ENCODE measurements around the gene FRRS1L. TPM values are rescaled to one million over a fixed set of nuclear protein-coding genes. Genes with fewer than 3 reads are reported as not detected.

Gene FRRS1L
- total RNA-seq, 1 experiment from 2014 or later: 1.0 TPM

DNA sequence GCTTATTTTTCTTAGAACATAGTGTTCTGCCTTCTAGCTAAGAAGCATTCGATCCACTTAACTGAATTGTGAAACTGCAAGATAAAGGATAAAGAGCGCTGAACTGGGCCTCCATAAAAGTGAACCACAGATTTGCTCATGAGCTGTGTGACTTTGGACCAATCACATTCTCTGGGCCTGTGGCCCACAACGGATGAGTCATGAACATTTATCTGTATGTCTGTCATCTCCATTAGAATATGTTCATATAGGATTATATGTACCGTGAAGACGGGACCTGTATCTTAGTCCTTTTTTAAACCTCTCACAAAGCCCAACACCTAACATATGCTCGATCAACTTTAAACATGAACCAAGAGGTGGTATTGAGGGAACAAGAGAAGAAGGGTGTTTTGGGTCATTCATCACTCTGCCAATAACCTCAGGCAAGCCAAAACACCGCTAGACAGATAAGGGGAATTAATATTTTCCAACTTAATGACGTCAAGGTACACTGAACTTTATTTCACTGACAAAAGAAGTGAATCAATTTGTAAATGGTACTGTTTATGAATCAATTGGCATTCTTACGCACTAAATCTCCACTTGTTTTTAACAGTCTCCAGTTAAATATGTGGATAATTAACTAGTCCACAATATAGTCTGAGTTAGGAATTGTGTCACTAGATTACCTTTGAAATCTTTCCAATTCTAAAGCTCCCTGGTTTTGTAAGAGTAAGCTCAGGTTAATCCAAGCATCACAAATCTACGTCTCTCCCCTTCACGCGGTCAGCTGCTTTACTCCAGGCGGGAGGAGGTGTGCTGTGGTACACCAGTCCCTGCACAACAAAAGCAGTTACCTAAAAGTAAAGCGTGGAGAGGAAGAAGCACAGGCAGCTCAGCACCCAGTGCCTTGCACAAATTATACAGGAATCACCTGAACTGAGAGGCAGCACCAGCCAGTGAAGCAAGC, 48.9 kb downstream of the FRRS1L start (continued):
- TF ChIP-seq, protein P1, sequence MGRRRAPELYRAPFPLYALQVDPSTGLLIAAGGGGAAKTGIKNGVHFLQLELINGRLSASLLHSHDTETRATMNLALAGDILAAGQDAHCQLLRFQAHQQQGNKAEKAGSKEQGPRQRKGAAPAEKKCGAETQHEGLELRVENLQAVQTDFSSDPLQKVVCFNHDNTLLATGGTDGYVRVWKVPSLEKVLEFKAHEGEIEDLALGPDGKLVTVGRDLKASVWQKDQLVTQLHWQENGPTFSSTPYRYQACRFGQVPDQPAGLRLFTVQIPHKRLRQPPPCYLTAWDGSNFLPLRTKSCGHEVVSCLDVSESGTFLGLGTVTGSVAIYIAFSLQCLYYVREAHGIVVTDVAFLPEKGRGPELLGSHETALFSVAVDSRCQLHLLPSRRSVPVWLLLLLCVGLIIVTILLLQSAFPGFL (CRISPR knock-in tag; IDR thresholded peaks at IDR 0.05; ENCODE audit: borderline replicate concordance): no peak
- TF ChIP-seq TCF7 (CRISPR knock-in tag; IDR thresholded peaks at IDR 0.05; ENCODE audit: low read depth) (no peak), ELF4 (CRISPR knock-in tag; IDR thresholded peaks at IDR 0.05; ENCODE audit: low read depth) (no peak), OVOL2 (CRISPR knock-in tag; IDR thresholded peaks at IDR 0.05; ENCODE audit: borderline replicate concordance) (no peak)

DNA sequence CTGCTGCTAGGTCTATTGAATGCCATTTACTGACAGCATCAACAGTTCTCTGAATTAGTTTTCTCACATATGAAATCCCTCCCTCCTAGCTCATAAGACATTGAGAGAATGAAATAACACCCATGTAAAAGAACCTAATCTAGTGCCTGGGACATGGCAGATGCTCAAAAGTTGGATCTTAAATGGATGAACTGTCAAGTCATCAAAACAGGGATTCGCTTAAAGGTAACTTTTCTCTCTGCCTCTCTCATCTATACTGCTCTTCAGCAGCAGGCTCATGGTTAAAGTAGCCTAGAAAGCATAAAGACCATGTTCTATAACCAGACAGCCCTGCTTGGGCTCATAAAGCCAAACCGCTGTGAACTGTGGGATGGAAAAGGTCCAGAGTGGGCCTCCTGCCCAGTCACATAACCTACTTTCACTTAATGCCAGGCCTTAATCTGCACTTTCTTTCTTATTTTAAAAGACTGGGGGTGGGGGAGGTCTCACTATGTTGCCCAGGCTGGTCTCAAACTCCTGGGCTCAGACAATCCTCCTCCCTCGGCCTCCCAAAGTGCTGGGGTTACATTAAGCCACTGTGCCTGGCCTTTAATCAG, 51.0 kb downstream of the FRRS1L start:
- POLR2A ChIA-PET: no interaction called here
- H3K4me1 Mint-ChIP-seq: peaks cover 70% of the 10 kb centered on the region
- CTCF ChIA-PET: no interaction called here

DNA sequence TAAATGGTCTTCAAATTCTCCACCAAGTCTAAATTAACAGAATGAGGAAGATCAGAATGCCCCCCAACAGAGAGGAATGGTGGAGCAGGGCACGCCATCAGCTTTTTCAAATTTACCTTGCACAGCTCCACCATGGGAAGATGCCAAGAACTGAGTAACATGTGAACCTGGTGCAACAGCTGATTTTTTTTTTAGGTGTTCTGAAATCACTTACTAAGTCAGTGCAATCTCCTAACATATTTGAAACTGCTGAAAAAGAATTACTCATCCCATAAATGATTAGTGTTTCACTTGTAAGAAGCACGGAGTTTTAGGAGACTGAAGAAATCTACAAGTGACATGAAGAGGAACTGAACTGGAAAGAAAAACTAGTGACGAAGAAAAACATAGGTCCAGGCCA, 52.4 kb downstream of the FRRS1L start:
- no peak for ATAC-seq
- H3K4me1 Mint-ChIP-seq: peaks cover 73% of the 10 kb centered on the region
- no peak overlapping the region for H3K4me3 Mint-ChIP-seq

More for the DNA sequence above, 51.0 kb downstream of the FRRS1L start:
- no peaks in the 10 kb centered on the region for H3K9me3 Mint-ChIP-seq
- H3K4me3 Mint-ChIP-seq: no peak overlapping the region
- TF ChIP-seq, protein P2, sequence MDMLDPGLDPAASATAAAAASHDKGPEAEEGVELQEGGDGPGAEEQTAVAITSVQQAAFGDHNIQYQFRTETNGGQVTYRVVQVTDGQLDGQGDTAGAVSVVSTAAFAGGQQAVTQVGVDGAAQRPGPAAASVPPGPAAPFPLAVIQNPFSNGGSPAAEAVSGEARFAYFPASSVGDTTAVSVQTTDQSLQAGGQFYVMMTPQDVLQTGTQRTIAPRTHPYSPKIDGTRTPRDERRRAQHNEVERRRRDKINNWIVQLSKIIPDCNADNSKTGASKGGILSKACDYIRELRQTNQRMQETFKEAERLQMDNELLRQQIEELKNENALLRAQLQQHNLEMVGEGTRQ (CRISPR knock-in tag; IDR thresholded peaks at IDR 0.05): no peak
- TF ChIP-seq TEAD4 (CRISPR knock-in tag; IDR thresholded peaks at IDR 0.05): no peak
- no peak for TF ChIP-seq ZNF317 (CRISPR knock-in tag; IDR thresholded peaks at IDR 0.05; ENCODE audit: borderline replicate concordance, low read depth)
- no peak for TF ChIP-seq JUN (CRISPR knock-in tag; IDR thresholded peaks at IDR 0.05)
- no peak for TF ChIP-seq FOXJ3 (CRISPR knock-in tag; IDR thresholded peaks at IDR 0.05; ENCODE audit: borderline replicate concordance)
- TF ChIP-seq SOX15 (CRISPR knock-in tag; IDR thresholded peaks at IDR 0.05): no peak
- TF ChIP-seq, protein P3, sequence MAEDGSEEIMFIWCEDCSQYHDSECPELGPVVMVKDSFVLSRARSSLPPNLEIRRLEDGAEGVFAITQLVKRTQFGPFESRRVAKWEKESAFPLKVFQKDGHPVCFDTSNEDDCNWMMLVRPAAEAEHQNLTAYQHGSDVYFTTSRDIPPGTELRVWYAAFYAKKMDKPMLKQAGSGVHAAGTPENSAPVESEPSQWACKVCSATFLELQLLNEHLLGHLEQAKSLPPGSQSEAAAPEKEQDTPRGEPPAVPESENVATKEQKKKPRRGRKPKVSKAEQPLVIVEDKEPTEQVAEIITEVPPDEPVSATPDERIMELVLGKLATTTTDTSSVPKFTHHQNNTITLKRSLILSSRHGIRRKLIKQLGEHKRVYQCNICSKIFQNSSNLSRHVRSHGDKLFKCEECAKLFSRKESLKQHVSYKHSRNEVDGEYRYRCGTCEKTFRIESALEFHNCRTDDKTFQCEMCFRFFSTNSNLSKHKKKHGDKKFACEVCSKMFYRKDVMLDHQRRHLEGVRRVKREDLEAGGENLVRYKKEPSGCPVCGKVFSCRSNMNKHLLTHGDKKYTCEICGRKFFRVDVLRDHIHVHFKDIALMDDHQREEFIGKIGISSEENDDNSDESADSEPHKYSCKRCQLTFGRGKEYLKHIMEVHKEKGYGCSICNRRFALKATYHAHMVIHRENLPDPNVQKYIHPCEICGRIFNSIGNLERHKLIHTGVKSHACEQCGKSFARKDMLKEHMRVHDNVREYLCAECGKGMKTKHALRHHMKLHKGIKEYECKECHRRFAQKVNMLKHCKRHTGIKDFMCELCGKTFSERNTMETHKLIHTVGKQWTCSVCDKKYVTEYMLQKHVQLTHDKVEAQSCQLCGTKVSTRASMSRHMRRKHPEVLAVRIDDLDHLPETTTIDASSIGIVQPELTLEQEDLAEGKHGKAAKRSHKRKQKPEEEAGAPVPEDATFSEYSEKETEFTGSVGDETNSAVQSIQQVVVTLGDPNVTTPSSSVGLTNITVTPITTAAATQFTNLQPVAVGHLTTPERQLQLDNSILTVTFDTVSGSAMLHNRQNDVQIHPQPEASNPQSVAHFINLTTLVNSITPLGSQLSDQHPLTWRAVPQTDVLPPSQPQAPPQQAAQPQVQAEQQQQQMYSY (CRISPR knock-in tag; IDR thresholded peaks at IDR 0.05): no peak
- TF ChIP-seq, protein P4, sequence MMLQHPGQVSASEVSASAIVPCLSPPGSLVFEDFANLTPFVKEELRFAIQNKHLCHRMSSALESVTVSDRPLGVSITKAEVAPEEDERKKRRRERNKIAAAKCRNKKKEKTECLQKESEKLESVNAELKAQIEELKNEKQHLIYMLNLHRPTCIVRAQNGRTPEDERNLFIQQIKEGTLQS (CRISPR knock-in tag; conservative IDR thresholded peaks at IDR 0.05): no peak
- no peak for ATAC-seq
- DNase-seq (ENCODE audit: low spot score): no peak
- no peaks in the 10 kb centered on the region for H3K27me3 Mint-ChIP-seq (ENCODE audit: low read depth)
- peak overlapping the region; percentile 68 for H3K27ac Mint-ChIP-seq
- H3K36me3 Mint-ChIP-seq: peaks cover 13% of the 10 kb centered on the region

More for the DNA sequence above, 52.4 kb downstream of the FRRS1L start:
- ChIA-PET CTCF (no interaction called here), POLR2A (no interaction called here)
- Mint-ChIP-seq H3K27me3 (ENCODE audit: low read depth) (no peaks in the 10 kb centered on the region), H3K36me3 (peaks cover 13% of the 10 kb centered on the region), H3K9me3 (no peaks in the 10 kb centered on the region), H3K27ac (peak overlapping the region; percentile 82)
- TF ChIP-seq, protein P5, sequence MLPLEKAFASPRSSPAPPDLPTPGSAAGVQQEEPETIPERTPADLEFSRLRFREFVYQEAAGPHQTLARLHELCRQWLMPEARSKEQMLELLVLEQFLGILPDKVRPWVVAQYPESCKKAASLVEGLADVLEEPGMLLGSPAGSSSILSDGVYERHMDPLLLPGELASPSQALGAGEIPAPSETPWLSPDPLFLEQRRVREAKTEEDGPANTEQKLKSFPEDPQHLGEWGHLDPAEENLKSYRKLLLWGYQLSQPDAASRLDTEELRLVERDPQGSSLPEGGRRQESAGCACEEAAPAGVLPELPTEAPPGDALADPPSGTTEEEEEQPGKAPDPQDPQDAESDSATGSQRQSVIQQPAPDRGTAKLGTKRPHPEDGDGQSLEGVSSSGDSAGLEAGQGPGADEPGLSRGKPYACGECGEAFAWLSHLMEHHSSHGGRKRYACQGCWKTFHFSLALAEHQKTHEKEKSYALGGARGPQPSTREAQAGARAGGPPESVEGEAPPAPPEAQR (CRISPR knock-in tag; IDR thresholded peaks at IDR 0.05): no peak
- TF ChIP-seq, protein P6, sequence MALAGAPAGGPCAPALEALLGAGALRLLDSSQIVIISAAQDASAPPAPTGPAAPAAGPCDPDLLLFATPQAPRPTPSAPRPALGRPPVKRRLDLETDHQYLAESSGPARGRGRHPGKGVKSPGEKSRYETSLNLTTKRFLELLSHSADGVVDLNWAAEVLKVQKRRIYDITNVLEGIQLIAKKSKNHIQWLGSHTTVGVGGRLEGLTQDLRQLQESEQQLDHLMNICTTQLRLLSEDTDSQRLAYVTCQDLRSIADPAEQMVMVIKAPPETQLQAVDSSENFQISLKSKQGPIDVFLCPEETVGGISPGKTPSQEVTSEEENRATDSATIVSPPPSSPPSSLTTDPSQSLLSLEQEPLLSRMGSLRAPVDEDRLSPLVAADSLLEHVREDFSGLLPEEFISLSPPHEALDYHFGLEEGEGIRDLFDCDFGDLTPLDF (CRISPR knock-in tag; IDR thresholded peaks at IDR 0.05): no peak
- TF ChIP-seq TP53 (CRISPR knock-in tag; IDR thresholded peaks at IDR 0.05) (no peak), GTF2I (CRISPR knock-in tag; conservative IDR thresholded peaks at IDR 0.05) (no peak)
- TF ChIP-seq, protein P7, sequence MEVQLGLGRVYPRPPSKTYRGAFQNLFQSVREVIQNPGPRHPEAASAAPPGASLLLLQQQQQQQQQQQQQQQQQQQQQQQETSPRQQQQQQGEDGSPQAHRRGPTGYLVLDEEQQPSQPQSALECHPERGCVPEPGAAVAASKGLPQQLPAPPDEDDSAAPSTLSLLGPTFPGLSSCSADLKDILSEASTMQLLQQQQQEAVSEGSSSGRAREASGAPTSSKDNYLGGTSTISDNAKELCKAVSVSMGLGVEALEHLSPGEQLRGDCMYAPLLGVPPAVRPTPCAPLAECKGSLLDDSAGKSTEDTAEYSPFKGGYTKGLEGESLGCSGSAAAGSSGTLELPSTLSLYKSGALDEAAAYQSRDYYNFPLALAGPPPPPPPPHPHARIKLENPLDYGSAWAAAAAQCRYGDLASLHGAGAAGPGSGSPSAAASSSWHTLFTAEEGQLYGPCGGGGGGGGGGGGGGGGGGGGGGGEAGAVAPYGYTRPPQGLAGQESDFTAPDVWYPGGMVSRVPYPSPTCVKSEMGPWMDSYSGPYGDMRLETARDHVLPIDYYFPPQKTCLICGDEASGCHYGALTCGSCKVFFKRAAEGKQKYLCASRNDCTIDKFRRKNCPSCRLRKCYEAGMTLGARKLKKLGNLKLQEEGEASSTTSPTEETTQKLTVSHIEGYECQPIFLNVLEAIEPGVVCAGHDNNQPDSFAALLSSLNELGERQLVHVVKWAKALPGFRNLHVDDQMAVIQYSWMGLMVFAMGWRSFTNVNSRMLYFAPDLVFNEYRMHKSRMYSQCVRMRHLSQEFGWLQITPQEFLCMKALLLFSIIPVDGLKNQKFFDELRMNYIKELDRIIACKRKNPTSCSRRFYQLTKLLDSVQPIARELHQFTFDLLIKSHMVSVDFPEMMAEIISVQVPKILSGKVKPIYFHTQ (CRISPR knock-in tag; IDR thresholded peaks at IDR 0.05): no peak
- TF ChIP-seq, protein P8, sequence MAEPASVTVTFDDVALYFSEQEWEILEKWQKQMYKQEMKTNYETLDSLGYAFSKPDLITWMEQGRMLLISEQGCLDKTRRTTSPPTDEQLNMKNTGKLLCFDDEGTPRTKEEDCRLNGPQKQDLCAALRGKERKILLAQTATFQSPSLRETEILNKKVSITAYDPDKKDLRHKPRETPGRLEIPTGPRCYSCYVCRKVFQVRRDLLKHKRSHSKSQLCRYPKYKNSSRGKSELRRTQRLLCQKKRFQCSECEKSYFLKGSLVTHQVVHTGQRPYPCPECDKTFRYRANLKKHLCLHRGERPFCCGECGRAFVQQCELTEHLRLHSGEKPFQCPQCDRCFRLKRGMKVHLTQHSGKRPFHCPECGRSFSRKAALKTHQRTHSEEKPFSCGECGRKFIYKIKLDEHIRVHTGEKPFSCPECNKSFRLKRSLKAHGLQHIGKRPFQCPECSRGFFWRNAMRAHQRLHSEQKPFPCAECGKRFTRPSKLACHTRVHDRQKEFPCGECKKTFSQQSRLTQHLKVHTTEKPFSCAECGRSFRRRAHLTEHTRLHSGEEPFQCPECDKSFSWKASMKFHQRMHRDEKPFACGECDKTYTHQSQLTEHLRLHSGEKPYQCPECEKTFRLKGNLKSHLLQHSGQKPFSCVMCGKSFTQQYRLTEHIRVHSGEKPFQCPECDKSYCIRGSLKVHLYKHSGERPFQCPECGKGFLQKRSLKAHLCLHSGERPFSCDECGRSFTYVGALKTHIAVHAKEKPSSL (CRISPR knock-in tag; conservative IDR thresholded peaks at IDR 0.05): no peak
- DNase-seq (ENCODE audit: low spot score): no peak
